HepG2 (cell line): ENCODE results near the gene OSBPL3. TPM values are rescaled to one million over a fixed set of nuclear protein-coding genes. Genes with fewer than 3 reads are reported as not detected.

ENCODE experiments used
- ATAC-seq: fragments of 200-7000 bp; cut with Tn5 transposase; 3 replicates; pipeline ENCODE4 v1.9.1; 2020; ENCODE audit warnings: mild to moderate bottlenecking, moderate library complexity
- BruUV-seq: library from RNA; stranded (reverse); fragments of 400-500 nt; replicated peaks from 2 replicates; lab custom pipeline; 2021; lab: Mats Ljungman, UMichigan
- CTCF ChIA-PET: fragments of 300-600 bp; formaldehyde crosslinking; extraction: SDS; loops from one replicate; lab custom pipeline; 2021; ENCODE audit warnings: low total read pairs, inconsistent platforms, low intra/inter-chr PET ratio; lab: Yijun Ruan, JAX
- POLR2A ChIA-PET: fragments of 350-600 bp; sonication (Branson Sonifier 250); formaldehyde crosslinking; loops from one replicate; lab custom pipeline; 2020; ENCODE audit warnings: antibody characterized with exemption, inconsistent platforms; lab: Yijun Ruan, JAX
- DNase-seq: peaks from one replicate; pipeline ENCODE4 v3.0.0-alpha.2; 2015; ENCODE audit warnings: low spot score
- FAIRE-seq: peaks from 3 replicates; lab custom pipeline; 2011; peaks lifted over from hg19 to GRCh38; lab: Jason Lieb, UNC
- H2AFZ ChIP-seq: one replicate; pipeline ENCODE4 v1.6.1; 2011; ENCODE audit warnings: low read length, inconsistent platforms
- H3K27ac ChIP-seq: fragments of 300-600 bp; 3 replicates; pipeline ENCODE4 v1.8.0; 2011; ENCODE audit warnings: mixed run types, mild to moderate bottlenecking, mixed read lengths, low read length, inconsistent platforms; ENCODE audit not compliant: insufficient read depth; ENCODE audit errors: extremely low read length
- H3K27me3 ChIP-seq, 2 experiments: fragments of 200-600 bp in 1 of 2; 2 replicates in 1 of 2; 3 replicates in 1 of 2; pipeline versions ENCODE4 v1.6.0 to v1.8.0; 2011; ENCODE audit warnings: low read length in 2 of 2, mild to moderate bottlenecking in 2 of 2, moderate library complexity in 2 of 2, inconsistent platforms in 1 of 2; ENCODE audit not compliant: insufficient read depth in 2 of 2, control insufficient read depth in 1 of 2
- H3K36me3 ChIP-seq, 2 experiments: fragments of 200-600 bp in 1 of 2; replicated peaks in 1 of 2; 2 replicates in 1 of 2; 3 replicates in 1 of 2; pipeline versions ENCODE4 v1.5.1 to v1.8.0; 2011; ENCODE audit warnings: low read length in 2 of 2, inconsistent platforms in 1 of 2; ENCODE audit not compliant: insufficient read depth in 2 of 2, control insufficient read depth in 1 of 2
- H3K4me1 ChIP-seq: 2 replicates; pipeline ENCODE4 v1.5.1; 2012; ENCODE audit warnings: low read length, inconsistent platforms; ENCODE audit not compliant: insufficient read depth
- H3K4me2 ChIP-seq: 2 replicates; pipeline ENCODE4 v1.6.0; 2011; ENCODE audit warnings: low read depth, low read length, inconsistent platforms
- H3K4me3 ChIP-seq, 3 experiments: fragments of 200-600 bp in 1 of 3; sonication (generic), shearing (Covaris generic) in 1 of 3; replicated peaks in 1 of 3; 2 replicates each; pipeline ENCODE4 v1.5.1; 2011 to 2016; ENCODE audit warnings: low read length in 3 of 3, inconsistent platforms in 2 of 3, low read depth in 2 of 3, mild to moderate bottlenecking in 2 of 3, control low read depth in 1 of 3, mixed read lengths in 1 of 3; ENCODE audit not compliant: insufficient read depth in 1 of 3
- H3K79me2 ChIP-seq: one replicate; pipeline ENCODE4 v1.6.1; 2011; ENCODE audit warnings: low read length, inconsistent platforms; ENCODE audit not compliant: insufficient read depth
- H3K9ac ChIP-seq: 2 replicates; pipeline ENCODE4 v1.6.0; 2011; ENCODE audit warnings: mild to moderate bottlenecking, low read depth, low read length, inconsistent platforms; ENCODE audit not compliant: insufficient read depth
- H3K9me3 ChIP-seq: 2 replicates; pipeline ENCODE4 v1.5.1; 2012; ENCODE audit warnings: mild to moderate bottlenecking, low read length
- H4K20me1 ChIP-seq: 2 replicates; pipeline ENCODE4 v1.6.0; 2011; ENCODE audit warnings: inconsistent platforms, mild to moderate bottlenecking, low read length, moderate library complexity; ENCODE audit not compliant: insufficient read depth
- ELF4 ChIP-seq: sonication (generic); formaldehyde crosslinking; IDR thresholded peaks from 2 replicates; pipeline ENCODE4 v1.5.0; 2020; ENCODE audit warnings: missing genetic modification reagents, mild to moderate bottlenecking, moderate library complexity, borderline replicate concordance
- FOXA3 ChIP-seq: IDR thresholded peaks from 2 replicates; pipeline ENCODE4 v1.6.1; 2016; ENCODE audit warnings: missing genetic modification reagents, missing compliant biosample characterization
- KDM1A ChIP-seq: IDR thresholded peaks from 2 replicates; pipeline ENCODE4 v1.6.1; 2016; ENCODE audit warnings: missing compliant biosample characterization
- KDM4B ChIP-seq: sonication (generic); formaldehyde crosslinking; IDR thresholded peaks from 2 replicates; pipeline ENCODE4 v1.4.0; 2020; ENCODE audit warnings: missing genetic modification reagents
- SRY ChIP-seq: sonication (generic); formaldehyde crosslinking; IDR thresholded peaks from 2 replicates; pipeline ENCODE4 v1.8.0; 2022; ENCODE audit warnings: mild to moderate bottlenecking, missing genetic modification reagents
- YY1 ChIP-seq: IDR thresholded peaks from 2 replicates; pipeline ENCODE4 v1.6.1; 2011; ENCODE audit warnings: low read length, low read depth, moderate library complexity, mild to moderate bottlenecking; ENCODE audit not compliant: insufficient read depth, insufficient replicate concordance
- ZFX ChIP-seq: sonication (generic); formaldehyde crosslinking; IDR thresholded peaks from 2 replicates; pipeline ENCODE4 v1.4.0; 2020; ENCODE audit warnings: mild to moderate bottlenecking, low read depth, missing genetic modification reagents, moderate library complexity
- ZIK1 ChIP-seq: sonication (generic); formaldehyde crosslinking; IDR thresholded peaks from 2 replicates; pipeline ENCODE4 v1.5.0; 2020; ENCODE audit warnings: mild to moderate bottlenecking, low read depth, missing genetic modification reagents, borderline replicate concordance
- ZNF234 ChIP-seq: sonication (generic); formaldehyde crosslinking; conservative IDR thresholded peaks from 2 replicates; pipeline ENCODE4 v1.5.1; 2020; ENCODE audit warnings: mild to moderate bottlenecking, missing genetic modification reagents
- ZNF260 ChIP-seq: sonication (generic); formaldehyde crosslinking; IDR thresholded peaks from 2 replicates; pipeline ENCODE4 v1.4.0; 2020; ENCODE audit warnings: missing genetic modification reagents, low read depth, mild to moderate bottlenecking, borderline replicate concordance
- ZNF264 ChIP-seq: sonication (generic); formaldehyde crosslinking; IDR thresholded peaks from 2 replicates; pipeline ENCODE4 v1.4.0; 2020; ENCODE audit warnings: missing genetic modification reagents
- ZSCAN30 ChIP-seq: sonication (generic); formaldehyde crosslinking; IDR thresholded peaks from 2 replicates; pipeline ENCODE4 v1.5.0; 2020; ENCODE audit warnings: mild to moderate bottlenecking, missing genetic modification reagents
- WGBS: methylation state at CpG from one replicate; pipeline ENCODE4 v1.1.6; 2017; ENCODE audit warnings: low lambda C conversion rate; 5-methylcytosine and 5-hydroxymethylcytosine counted together
- in situ Hi-C: cut with HindIII; loops from 2 replicates; pipeline ENCODE4 v1.10.0; 2017; ENCODE audit warnings: low pct_unique_long_range_greater_than_20kb; ENCODE audit not compliant: extremely low pct_ligation_motif_present
- intact Hi-C: fragments of 100-400 bp; cut with micrococcal nuclease; formaldehyde crosslinking; loops from one replicate; pipeline ENCODE4 v1.10.0; 2022; ENCODE audit not compliant: unreplicated experiment
- polyA plus RNA-seq, 8 experiments: library from polyadenylated mRNA; depleted of rRNA in 3 of 8; stranded (reverse) in 7 of 8; unstranded in 1 of 8; fragments of >200 nt; fragmentation: Illumina TruSeq in 4 of 8; extraction: Trizol in 4 of 8; gene quantifications; 2 replicates each; pipeline versions ENCODE4 v1.2.1 to v1.2.3, GENCODE V29; 2011 to 2016; ENCODE audit warnings: low read depth in 4 of 8, missing spikeins in 1 of 8, mixed read lengths in 1 of 8; ENCODE audit not compliant: insufficient read depth in 1 of 8
- total RNA-seq, 5 experiments: library from RNA; depleted of rRNA; stranded (reverse); fragments of >200 nt; fragmentation: Illumina TruSeq; extraction: Trizol; gene quantifications; 2 replicates each; pipeline ENCODE4 v1.2.3, GENCODE V29; 2016; ENCODE audit warnings: low read depth in 1 of 5
- TF ChIP-seq, protein P1 (sequence below): sonication (generic); formaldehyde crosslinking; IDR thresholded peaks from 2 replicates; pipeline ENCODE4 v1.4.0; 2020; ENCODE audit warnings: missing genetic modification reagents, mild to moderate bottlenecking, borderline replicate concordance
- TF ChIP-seq, protein P2 (sequence below): sonication (generic); formaldehyde crosslinking; IDR thresholded peaks from 2 replicates; pipeline ENCODE4 v1.5.1; 2020; ENCODE audit warnings: missing genetic modification reagents, mild to moderate bottlenecking, borderline replicate concordance
- TF ChIP-seq, protein P3 (sequence below): sonication (generic); formaldehyde crosslinking; IDR thresholded peaks from 2 replicates; pipeline ENCODE4 v1.8.1; 2023; ENCODE audit warnings: mild to moderate bottlenecking, inconsistent platforms, moderate library complexity, missing genetic modification reagents, borderline replicate concordance
- TF ChIP-seq, protein P4 (sequence below): sonication (generic); formaldehyde crosslinking; IDR thresholded peaks from 2 replicates; pipeline ENCODE4 v1.4.0; 2020; ENCODE audit warnings: missing genetic modification reagents
- TF ChIP-seq, protein P5 (sequence below): sonication (generic); formaldehyde crosslinking; IDR thresholded peaks from 2 replicates; pipeline ENCODE4 v1.5.1; 2020; ENCODE audit warnings: mild to moderate bottlenecking, missing genetic modification reagents, moderate library complexity

Gene OSBPL3
- total and polyA plus RNA-seq, 2 of the 13 experiments (the other 11 are each of a cell fraction or from before 2014, with no cell fraction given): 8.8 to 28.9 TPM

DNA sequence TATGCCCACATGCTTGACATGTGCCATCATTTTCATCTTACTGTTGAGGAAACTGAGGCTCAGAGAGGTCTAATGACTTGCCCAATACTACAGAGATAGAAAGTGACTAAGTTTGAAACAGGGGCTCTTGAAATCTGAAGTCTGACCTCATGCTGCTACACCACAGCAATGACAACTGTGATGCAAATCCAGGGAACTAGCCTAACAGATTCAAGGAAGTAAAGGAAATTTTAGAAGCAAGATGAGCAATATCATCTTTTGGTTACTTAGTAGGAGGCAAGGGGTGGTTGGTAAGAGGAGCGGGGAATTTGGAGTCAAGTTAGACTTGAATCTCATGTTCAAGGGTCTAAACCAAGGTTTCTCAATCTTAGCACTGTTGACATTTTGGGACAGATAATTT, 26.3 kb upstream of the OSBPL3 start:
- Histone ChIP-seq H3K4me1 (peaks cover 12% of the 10 kb centered on the region; the same call in 1 of the 2 replicates), H3K9ac (no peak overlapping the region), H3K27me3 (no peaks in the 10 kb centered on the region; a peak in 3 of 5 replicates), H4K20me1 (no peaks in the 10 kb centered on the region), H3K36me3 (no peaks in the 10 kb centered on the region), H3K79me2 (no peaks in the 10 kb centered on the region), H3K4me2 (no peak overlapping the region), H3K4me3 (no peak overlapping the region), H3K9me3 (no peaks in the 10 kb centered on the region), H3K27ac (no peak overlapping the region), H2AFZ (no peak overlapping the region)
- CTCF ChIA-PET: no interaction called here
- BruUV-seq: no TSS peak
- in situ Hi-C loops: no loop called here
- WGBS: 38% methylated on average over 1 of the region's 1 CpG
- intact Hi-C loops: no loop called here
- POLR2A ChIA-PET: no interaction called here
- FAIRE-seq (no peak), DNase-seq (no peak), ATAC-seq (no peak)
- TF ChIP-seq ZNF234 (CRISPR knock-in tag): no peak
- TF ChIP-seq, protein P1, sequence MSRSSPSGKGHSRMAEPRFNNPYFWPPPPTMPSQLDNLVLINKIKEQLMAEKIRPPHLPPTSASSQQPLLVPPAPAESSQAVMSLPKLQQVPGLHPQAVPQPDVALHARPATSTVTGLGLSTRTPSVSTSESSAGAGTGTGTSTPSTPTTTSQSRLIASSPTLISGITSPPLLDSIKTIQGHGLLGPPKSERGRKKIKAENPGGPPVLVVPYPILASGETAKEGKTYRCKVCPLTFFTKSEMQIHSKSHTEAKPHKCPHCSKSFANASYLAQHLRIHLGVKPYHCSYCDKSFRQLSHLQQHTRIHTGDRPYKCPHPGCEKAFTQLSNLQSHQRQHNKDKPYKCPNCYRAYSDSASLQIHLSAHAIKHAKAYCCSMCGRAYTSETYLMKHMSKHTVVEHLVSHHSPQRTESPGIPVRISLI: no peak
- TF ChIP-seq, protein P2, sequence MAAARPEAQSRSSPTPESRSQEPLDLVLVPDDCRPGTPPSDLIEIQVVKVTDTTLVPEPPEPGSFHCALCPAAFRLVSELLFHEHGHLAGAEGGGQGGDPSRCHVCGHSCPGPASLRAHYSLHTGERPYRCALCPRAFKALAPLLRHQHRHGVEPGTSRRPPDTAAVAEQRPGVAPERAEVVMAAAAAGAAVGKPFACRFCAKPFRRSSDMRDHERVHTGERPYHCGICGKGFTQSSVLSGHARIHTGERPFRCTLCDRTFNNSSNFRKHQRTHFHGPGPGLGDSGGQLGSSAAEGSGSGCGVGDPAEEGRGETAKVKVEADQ: no peak
- no peak for TF ChIP-seq KDM4B (CRISPR knock-in tag)
- TF ChIP-seq FOXA3 (CRISPR knock-in tag): no peak
- no peak for TF ChIP-seq ZNF264 (CRISPR knock-in tag)
- TF ChIP-seq ELF4 (CRISPR knock-in tag): no peak
- TF ChIP-seq ZNF260 (CRISPR knock-in tag): no peak
- no peak for TF ChIP-seq YY1
- no peak for TF ChIP-seq ZSCAN30
- TF ChIP-seq, protein P3, sequence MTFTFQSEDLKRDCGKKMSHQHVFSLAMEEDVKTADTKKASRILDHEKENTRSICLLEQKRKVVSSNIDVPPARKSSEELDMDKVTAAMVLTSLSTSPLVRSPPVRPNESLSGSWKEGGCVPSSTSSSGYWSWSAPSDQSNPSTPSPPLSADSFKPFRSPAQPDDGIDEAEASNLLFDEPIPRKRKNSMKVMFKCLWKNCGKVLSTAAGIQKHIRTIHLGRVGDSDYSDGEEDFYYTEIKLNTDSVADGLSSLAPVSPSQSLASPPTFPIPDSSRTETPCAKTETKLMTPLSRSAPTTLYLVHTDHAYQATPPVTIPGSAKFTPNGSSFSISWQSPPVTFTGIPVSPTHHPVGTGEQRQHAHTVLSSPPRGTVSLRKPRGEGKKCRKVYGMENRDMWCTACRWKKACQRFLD: no peak
- TF ChIP-seq SRY: no peak
- TF ChIP-seq KDM1A (CRISPR knock-in tag): no peak
- TF ChIP-seq ZIK1: no peak
- TF ChIP-seq, protein P4, sequence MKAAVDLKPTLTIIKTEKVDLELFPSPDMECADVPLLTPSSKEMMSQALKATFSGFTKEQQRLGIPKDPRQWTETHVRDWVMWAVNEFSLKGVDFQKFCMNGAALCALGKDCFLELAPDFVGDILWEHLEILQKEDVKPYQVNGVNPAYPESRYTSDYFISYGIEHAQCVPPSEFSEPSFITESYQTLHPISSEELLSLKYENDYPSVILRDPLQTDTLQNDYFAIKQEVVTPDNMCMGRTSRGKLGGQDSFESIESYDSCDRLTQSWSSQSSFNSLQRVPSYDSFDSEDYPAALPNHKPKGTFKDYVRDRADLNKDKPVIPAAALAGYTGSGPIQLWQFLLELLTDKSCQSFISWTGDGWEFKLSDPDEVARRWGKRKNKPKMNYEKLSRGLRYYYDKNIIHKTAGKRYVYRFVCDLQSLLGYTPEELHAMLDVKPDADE (CRISPR knock-in tag): no peak
- TF ChIP-seq ZFX (CRISPR knock-in tag): no peak
- TF ChIP-seq, protein P5, sequence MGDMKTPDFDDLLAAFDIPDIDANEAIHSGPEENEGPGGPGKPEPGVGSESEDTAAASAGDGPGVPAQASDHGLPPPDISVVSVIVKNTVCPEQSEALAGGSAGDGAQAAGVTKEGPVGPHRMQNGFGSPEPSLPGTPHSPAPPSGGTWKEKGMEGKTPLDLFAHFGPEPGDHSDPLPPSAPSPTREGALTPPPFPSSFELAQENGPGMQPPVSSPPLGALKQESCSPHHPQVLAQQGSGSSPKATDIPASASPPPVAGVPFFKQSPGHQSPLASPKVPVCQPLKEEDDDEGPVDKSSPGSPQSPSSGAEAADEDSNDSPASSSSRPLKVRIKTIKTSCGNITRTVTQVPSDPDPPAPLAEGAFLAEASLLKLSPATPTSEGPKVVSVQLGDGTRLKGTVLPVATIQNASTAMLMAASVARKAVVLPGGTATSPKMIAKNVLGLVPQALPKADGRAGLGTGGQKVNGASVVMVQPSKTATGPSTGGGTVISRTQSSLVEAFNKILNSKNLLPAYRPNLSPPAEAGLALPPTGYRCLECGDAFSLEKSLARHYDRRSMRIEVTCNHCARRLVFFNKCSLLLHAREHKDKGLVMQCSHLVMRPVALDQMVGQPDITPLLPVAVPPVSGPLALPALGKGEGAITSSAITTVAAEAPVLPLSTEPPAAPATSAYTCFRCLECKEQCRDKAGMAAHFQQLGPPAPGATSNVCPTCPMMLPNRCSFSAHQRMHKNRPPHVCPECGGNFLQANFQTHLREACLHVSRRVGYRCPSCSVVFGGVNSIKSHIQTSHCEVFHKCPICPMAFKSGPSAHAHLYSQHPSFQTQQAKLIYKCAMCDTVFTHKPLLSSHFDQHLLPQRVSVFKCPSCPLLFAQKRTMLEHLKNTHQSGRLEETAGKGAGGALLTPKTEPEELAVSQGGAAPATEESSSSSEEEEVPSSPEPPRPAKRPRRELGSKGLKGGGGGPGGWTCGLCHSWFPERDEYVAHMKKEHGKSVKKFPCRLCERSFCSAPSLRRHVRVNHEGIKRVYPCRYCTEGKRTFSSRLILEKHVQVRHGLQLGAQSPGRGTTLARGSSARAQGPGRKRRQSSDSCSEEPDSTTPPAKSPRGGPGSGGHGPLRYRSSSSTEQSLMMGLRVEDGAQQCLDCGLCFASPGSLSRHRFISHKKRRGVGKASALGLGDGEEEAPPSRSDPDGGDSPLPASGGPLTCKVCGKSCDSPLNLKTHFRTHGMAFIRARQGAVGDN: no peak
